GM21825 (cell line): ENCODE data around the gene CALHM1.
"Not testable (repeated sequence)": the region's sequence is repeated elsewhere in the genome, so short reads cannot be mapped to it uniquely, and the experiment has no call there.

Experiments
- ATAC-seq: cut with Tn5 transposase; IDR thresholded peaks from one replicate; pipeline ENCODE4 v1.9.1; 2021; ENCODE audit warnings: mild to moderate bottlenecking, moderate library complexity; ENCODE audit not compliant: unreplicated experiment

The CALHM1 gene

DNA sequence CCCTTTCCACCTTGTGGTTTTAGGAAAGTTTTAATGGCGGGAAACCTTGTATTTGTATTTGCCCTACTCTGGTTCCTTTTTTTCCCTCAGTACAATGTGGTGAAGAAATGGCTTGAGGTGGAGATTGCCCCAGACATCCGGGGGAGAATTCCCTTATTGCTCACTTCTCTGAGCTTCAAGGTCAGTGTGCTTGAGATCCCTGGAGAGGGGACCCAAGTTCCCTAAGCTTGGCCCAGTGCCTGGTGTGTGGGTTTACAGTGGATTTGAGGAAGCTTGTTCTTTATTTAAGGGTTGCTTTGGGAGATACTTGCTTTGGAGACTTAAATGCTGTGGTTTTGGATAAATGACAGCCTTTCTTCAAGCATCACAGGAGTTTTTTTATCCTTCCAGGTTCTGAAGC, 24.8 kb downstream of the CALHM1 start:
- no peak for ATAC-seq

DNA sequence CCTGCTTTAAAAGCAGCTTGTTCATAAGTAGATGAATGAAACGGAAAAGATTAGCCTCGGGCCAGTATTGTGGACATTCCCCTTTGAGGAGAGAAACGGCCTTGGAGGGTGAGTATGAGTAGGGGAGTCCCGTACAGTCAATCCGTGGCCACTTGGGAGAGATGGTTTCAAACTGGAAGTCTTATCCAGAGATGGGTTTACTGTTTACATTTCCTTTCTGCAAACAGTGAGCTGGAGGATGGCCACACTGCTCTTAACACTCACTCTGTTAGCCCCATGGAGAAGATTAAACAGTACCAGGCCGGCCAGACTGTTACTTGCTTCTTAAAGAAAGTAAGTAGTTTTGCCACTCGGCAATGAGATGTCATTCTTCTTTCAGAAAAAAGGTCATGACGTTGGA, 26.8 kb downstream of the CALHM1 start:
- ATAC-seq = no peak

DNA sequence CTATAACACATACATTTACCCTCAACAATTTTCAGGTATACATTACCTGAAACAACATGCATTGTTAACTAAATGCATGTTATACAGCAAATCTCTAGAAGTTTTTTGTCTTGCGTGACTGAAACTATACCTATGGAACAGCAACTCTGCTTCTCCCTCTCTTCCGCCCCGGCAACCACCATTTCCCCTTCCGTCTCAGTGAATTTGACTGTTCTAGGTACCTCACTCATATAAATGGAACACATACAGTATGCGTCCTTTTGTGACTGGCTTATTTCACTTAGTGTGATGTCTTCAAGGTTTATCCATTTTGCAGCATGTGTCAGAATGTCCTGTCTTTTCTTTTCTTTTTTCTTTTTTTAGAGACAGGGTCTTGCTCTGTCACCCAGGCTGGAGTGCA, 29.1 kb downstream of the CALHM1 start:
- no peak for ATAC-seq

DNA sequence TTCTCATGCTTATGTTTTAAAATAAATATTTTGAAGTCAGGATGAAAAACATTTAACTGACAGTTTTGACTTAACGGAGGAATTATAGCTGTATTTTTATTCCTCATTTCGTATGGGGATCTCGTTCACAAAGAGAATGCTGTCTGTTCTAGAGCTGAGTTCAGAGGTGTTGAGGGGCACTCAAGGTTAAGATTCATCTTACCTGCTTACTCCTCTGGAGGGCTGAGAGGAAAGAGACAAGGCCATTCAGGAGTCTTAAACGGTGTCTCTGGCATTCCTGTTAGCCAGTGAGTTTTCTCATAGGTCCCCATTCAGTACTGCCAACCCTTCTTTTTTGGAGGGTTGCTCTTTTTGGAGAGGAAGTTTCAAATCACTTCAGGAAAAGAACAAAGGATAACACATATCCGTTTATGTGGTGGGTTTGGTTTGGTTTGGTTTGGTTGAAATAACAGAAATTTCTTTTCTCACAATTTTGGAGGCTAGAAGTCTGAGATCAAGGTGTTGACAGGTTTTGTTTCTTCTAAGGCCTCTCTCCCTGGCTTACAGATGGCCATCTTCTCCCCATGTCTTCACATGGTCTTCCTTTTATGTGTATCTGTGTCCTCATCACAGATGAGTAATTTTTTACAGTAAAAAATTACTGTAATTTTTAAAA, 29.6 kb downstream of the CALHM1 start:
- no peak for ATAC-seq

DNA sequence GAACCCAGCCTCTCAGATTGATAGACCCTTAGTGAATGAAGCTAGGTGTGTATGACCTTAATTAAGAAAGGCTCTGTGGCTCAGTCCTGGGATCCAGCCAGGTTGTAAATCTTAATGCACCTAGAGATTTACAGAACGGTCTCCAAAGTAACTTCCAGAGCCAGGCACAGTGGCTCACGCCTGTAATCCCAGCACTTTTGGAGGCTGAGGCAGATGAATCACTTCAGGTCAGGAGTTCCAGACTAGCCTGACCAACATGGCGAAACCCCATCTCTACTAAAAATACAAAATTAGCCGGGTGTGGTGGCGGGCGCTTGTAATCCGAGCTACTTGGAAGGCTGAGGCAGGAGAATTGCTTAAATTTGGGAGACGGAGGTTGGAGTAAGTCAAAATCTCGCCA, 30.8 kb downstream of the CALHM1 start:
- no peak for ATAC-seq

DNA sequence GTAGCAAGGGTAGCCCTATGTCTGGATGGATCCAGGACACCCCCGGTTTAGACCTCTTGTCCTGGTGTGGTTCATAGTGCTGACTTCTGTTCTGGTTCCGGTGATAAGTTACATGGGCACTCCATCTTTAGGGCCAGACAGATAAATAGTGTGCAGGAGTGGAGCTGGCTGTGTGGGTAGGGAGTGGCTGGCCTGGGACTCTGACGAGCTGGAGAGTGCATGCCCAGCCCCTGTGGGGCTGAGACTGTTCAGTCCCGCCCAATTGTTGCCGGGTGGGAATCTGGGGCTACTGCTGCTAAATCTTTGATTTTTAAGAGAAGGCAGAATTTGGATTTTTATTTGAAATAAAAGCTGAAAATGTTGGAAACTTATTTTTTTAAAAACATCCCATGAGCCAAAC, 35.0 kb downstream of the CALHM1 start:
- ATAC-seq = no peak

DNA sequence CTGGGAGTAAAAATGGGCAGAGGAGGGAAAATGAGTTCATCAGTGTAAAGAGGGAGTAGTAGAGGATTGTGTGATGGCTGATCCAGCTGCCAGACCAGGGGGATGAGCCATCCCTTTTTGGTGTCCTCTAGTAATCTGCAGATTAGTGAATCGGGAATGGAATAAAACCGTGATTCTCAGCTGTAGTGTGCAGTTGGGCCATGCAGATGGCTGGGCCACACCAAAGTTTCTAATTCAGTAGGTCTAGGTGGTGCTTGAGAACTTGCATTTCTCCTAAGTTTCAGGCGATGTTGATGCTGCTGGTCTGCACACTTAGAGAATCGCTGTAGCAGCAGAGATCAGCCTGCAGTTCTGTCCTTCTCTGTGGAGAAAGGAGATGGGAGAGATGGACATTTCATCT, 39.6 kb downstream of the CALHM1 start:
- ATAC-seq = no peak

GRCh38 chr10:103417601-103418000, 41.1 kb downstream of the CALHM1 start:
- ATAC-seq = no peak

DNA sequence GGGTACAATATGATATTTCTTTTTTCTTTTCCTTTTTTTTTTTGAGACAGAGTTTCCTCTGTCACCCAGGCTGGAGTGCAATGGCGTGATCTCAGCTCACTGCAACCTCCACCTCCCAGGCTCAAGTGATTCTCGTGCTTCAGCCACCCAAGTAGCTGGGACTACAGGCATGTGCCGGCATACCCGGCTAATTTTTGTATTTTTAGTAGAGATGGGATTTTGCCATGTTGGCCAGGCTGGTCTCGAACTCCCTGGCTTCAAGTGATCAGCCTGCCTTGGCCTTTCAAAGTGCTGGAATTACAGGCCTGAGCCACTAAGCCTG, 41.6 kb downstream of the CALHM1 start:
- ATAC-seq = not testable (repeated sequence)

DNA sequence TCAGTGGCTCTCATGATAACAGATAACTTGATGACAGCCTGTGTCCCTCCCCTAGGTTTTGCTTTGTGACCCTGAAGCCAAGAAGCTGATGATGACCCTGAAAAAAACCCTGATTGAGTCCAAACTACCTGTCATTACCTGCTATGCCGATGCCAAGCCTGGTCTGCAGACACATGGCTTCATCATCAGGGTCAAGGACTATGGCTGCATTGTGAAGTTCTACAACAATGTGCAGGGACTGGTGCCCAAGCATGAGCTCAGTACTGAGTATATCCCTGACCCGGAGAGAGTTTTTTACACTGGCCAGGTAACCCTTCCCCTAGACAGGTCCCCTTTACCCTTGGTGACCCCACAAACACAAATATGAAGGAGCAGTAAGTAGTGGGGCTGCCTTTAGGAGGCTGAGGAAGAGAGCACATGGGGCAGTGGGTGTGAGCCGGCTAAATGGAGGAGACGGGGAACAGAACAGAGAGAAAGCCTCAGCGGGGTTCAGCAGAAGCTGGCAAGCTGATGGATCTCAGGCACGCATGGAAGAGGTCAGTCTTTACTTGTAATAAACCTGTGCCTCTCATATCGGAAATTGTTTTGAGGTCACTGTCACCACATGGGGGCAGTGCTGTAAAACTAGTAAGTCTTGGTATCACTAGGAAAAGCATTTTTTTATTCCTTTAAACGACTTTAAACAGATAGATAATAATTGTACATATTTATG, 42.1 kb downstream of the CALHM1 start:
- ATAC-seq = no peak

GRCh38 chr10:103415581-103415980, 43.1 kb downstream of the CALHM1 start:
- no peak for ATAC-seq

- ATAC-seq = no peak
These were observed 45.1 kb downstream of the CALHM1 start for GRCh38 chr10:103413564-103413963.
